RWPE2 (cell line): ENCODE data around the gene SRGAP1.

Experiments
- ATAC-seq: fragments of 200-7000 bp; cut with Tn5 transposase; 3 replicates; pipeline ENCODE4 v1.9.1; 2021; ENCODE audit warnings: low read depth
- DNase-seq: peaks from one replicate; pipeline ENCODE4 v3.0.0-alpha.2; 2020; ENCODE audit warnings: low spot score
- H3K27ac ChIP-seq: fragments of 450-650 bp; 2 replicates; pipeline ENCODE4 v1.5.1; 2017; ENCODE audit warnings: mild to moderate bottlenecking; ENCODE audit not compliant: poor library complexity, severe bottlenecking
- H3K27me3 ChIP-seq: fragments of 250-450 bp; sonication (Bioruptor Pico); 2 replicates; pipeline ENCODE4 v1.5.1; 2021; ENCODE audit warnings: mild to moderate bottlenecking, moderate library complexity; ENCODE audit not compliant: insufficient read depth, poor library complexity, severe bottlenecking
- H3K36me3 ChIP-seq: fragments of 250-450 bp; sonication (Bioruptor Pico); 2 replicates; pipeline ENCODE4 v1.5.1; 2020; ENCODE audit warnings: low read depth, mild to moderate bottlenecking, moderate library complexity
- H3K4me1 ChIP-seq: fragments of 250-450 bp; sonication (Bioruptor Pico); 2 replicates; pipeline ENCODE4 v1.5.1; 2021; ENCODE audit warnings: mild to moderate bottlenecking, moderate library complexity; ENCODE audit not compliant: insufficient read depth, poor library complexity, severe bottlenecking
- H3K4me3 ChIP-seq: fragments of 250-450 bp; sonication (Bioruptor Pico); 2 replicates; pipeline ENCODE4 v1.5.1; 2021; ENCODE audit warnings: mild to moderate bottlenecking, moderate library complexity; ENCODE audit not compliant: severe bottlenecking
- H3K9me3 ChIP-seq: fragments of 250-450 bp; sonication (Bioruptor Pico); 2 replicates; pipeline ENCODE4 v1.5.1; 2021; ENCODE audit warnings: mild to moderate bottlenecking, moderate library complexity; ENCODE audit not compliant: severe bottlenecking
- CTCF ChIP-seq: fragments of 450-650 bp; IDR thresholded peaks from one replicate; pipeline ENCODE4 v1.5.1; 2017; ENCODE audit warnings: mild to moderate bottlenecking, moderate library complexity; ENCODE audit not compliant: poor library complexity, severe bottlenecking

SRGAP1 gene

GRCh38 chr12:64088431-64089349 is 244.2 kb downstream of the SRGAP1 start:
- H3K4me3 ChIP-seq: no peak overlapping the region
- peak overlapping the region; percentile 96 for H3K27ac ChIP-seq
- DNase-seq: peak; percentile 62
- TF ChIP-seq CTCF: no peak
- H3K9me3 ChIP-seq: no peaks in the 10 kb centered on the region
- no peaks in the 10 kb centered on the region for H3K27me3 ChIP-seq
- peaks cover 27% of the 10 kb centered on the region for H3K4me1 ChIP-seq
- H3K36me3 ChIP-seq: peaks cover 47% of the 10 kb centered on the region
- ATAC-seq: peak; percentile 94

DNA sequence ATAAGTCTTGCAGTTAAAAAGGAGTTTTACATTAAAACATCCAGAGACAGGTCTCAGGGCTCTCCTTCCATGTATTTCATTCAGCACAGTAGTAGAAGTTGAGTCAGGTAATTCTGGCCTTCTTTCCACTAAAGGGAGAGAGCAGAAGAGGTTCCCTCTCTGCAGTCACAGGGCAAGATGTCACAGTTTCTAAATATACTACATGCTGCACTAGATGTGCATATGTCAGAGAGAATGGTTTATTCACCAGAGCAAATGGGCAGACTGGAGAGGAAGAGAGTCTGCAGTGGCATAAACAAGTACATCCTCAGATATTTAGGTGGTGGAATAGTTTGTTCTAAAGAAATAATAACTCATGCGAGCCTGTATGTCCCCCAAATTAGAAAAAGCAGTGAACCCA is 245.5 kb downstream of the SRGAP1 start:
- Histone ChIP-seq H3K4me1 (peaks cover 24% of the 10 kb centered on the region), H3K4me3 (no peak overlapping the region), H3K9me3 (no peaks in the 10 kb centered on the region), H3K27ac (peak overlapping the region; percentile 96), H3K27me3 (no peaks in the 10 kb centered on the region), H3K36me3 (peaks cover 46% of the 10 kb centered on the region)
- ATAC-seq (no peak), DNase-seq (no peak)
- TF ChIP-seq CTCF: no peak

- H3K4me3 ChIP-seq: no peak overlapping the region
- no peaks in the 10 kb centered on the region for H3K27me3 ChIP-seq
- peaks cover 24% of the 10 kb centered on the region for H3K4me1 ChIP-seq
- no peaks in the 10 kb centered on the region for H3K9me3 ChIP-seq
- H3K36me3 ChIP-seq: peaks cover 46% of the 10 kb centered on the region
- DNase-seq: no peak
- no peak overlapping the region for H3K27ac ChIP-seq
- TF ChIP-seq CTCF: no peak
- no peak for ATAC-seq
Observed at GRCh38 chr12:64091186-64091585, 246.7 kb downstream of the SRGAP1 start.

- Histone ChIP-seq H3K27ac (no peak overlapping the region), H3K9me3 (no peaks in the 10 kb centered on the region), H3K4me3 (no peak overlapping the region), H3K4me1 (peaks cover 21% of the 10 kb centered on the region), H3K27me3 (no peaks in the 10 kb centered on the region), H3K36me3 (peaks cover 50% of the 10 kb centered on the region)
- DNase-seq (no peak), ATAC-seq (no peak)
- TF ChIP-seq CTCF: no peak
Observed at GRCh38 chr12:64092507-64093196, 248.2 kb downstream of the SRGAP1 start.

- ATAC-seq: no peak
- peaks cover 56% of the 10 kb centered on the region for H3K36me3 ChIP-seq
- TF ChIP-seq CTCF: no peak
- no peak overlapping the region for H3K4me3 ChIP-seq
- no peak for DNase-seq
- H3K9me3 ChIP-seq: no peaks in the 10 kb centered on the region
- peaks cover 15% of the 10 kb centered on the region for H3K4me1 ChIP-seq
- no peaks in the 10 kb centered on the region for H3K27me3 ChIP-seq
- no peak overlapping the region for H3K27ac ChIP-seq
Observed at GRCh38 chr12:64093689-64094088, 249.2 kb downstream of the SRGAP1 start.
